Endothelial cell of umbilical vein (primary cell): ENCODE measurements around the gene RPS6KA5. TPM values are rescaled to one million over a fixed set of nuclear protein-coding genes. Genes with fewer than 3 reads are reported as not detected.

Source experiments
- BruUV-seq: library from RNA; stranded (reverse); fragments of 400-500 nt; replicated peaks from 2 replicates; lab custom pipeline; 2021; lab: Mats Ljungman, UMichigan
- CTCF ChIA-PET: fragments of 300-600, 350-600 bp; sonication (Branson Sonifier 250); formaldehyde crosslinking; loops from one replicate; lab custom pipeline; 2021; ENCODE audit warnings: antibody characterized with exemption, inconsistent platforms; lab: Charles Lee
- POLR2A ChIA-PET: fragments of 300-600, 350-600 bp; sonication (Branson Sonifier 250); formaldehyde crosslinking; loops from one replicate; lab custom pipeline; 2021; ENCODE audit warnings: antibody characterized with exemption, inconsistent platforms; lab: Charles Lee
- DNase-seq: peaks from one replicate; pipeline ENCODE4 v3.0.0-alpha.2; 2011; ENCODE audit warnings: low read depth, low spot score
- FAIRE-seq: peaks from 2 replicates; lab custom pipeline; 2011; peaks lifted over from hg19 to GRCh38; lab: Jason Lieb, UNC
- H2AFZ ChIP-seq: 2 replicates; pipeline ENCODE4 v1.6.0; 2012; ENCODE audit warnings: low read depth, low read length, control low read depth, inconsistent platforms
- H3K27ac ChIP-seq: 2 replicates; pipeline ENCODE4 v1.5.1; 2011; ENCODE audit warnings: low read depth, mild to moderate bottlenecking, control low read depth, low read length, moderate library complexity; ENCODE audit not compliant: insufficient read depth
- H3K27me3 ChIP-seq, 2 experiments: 2 replicates each; pipeline versions ENCODE4 v1.6.0 to v1.6.1; 2011; ENCODE audit warnings: low read length in 2 of 2, mixed read lengths in 1 of 2; ENCODE audit not compliant: control insufficient read depth in 2 of 2, insufficient read depth in 2 of 2
- H3K36me3 ChIP-seq, 2 experiments: 2 replicates in 1 of 2; 3 replicates in 1 of 2; pipeline ENCODE4 v1.5.1; 2011; ENCODE audit warnings: low read length in 2 of 2, mild to moderate bottlenecking in 1 of 2, moderate library complexity in 1 of 2; ENCODE audit not compliant: control insufficient read depth in 2 of 2, insufficient read depth in 2 of 2; ENCODE audit errors: extremely low read depth in 1 of 2
- H3K4me1 ChIP-seq: 3 replicates; pipeline ENCODE4 v1.5.1; 2011; ENCODE audit warnings: mild to moderate bottlenecking, low read length; ENCODE audit not compliant: control insufficient read depth, insufficient read depth; ENCODE audit errors: extremely low read depth
- H3K4me2 ChIP-seq: 2 replicates; pipeline ENCODE4 v1.6.1; 2011; ENCODE audit warnings: low read length, control low read depth, mixed read lengths; ENCODE audit not compliant: insufficient read depth
- H3K4me3 ChIP-seq, 3 experiments: fragments of 200-600 bp in 1 of 3; sonication (generic), shearing (Covaris generic) in 1 of 3; replicated peaks in 1 of 3; 2 replicates each; pipeline ENCODE4 v1.5.1; 2011 to 2016; ENCODE audit warnings: control low read depth in 3 of 3, low read length in 3 of 3, mild to moderate bottlenecking in 2 of 3, inconsistent platforms in 1 of 3, low read depth in 1 of 3, moderate library complexity in 1 of 3; ENCODE audit not compliant: insufficient read depth in 1 of 3
- H3K79me2 ChIP-seq: 2 replicates; pipeline ENCODE4 v1.6.0; 2012; ENCODE audit warnings: low read length, inconsistent platforms; ENCODE audit not compliant: control insufficient read depth, insufficient read depth
- H3K9ac ChIP-seq: replicated peaks from 2 replicates; pipeline ENCODE3; 2011; ENCODE audit warnings: low read length, control low read depth; ENCODE audit not compliant: insufficient read depth; ENCODE audit errors: extremely low read depth
- H3K9me1 ChIP-seq: replicated peaks from 3 replicates; pipeline ENCODE4 v1.6.0; 2011; ENCODE audit warnings: mild to moderate bottlenecking, low read length; ENCODE audit not compliant: control insufficient read depth, insufficient read depth; ENCODE audit errors: extremely low read depth
- H3K9me3 ChIP-seq: replicated peaks from 2 replicates; pipeline ENCODE4 v1.5.1; 2012; ENCODE audit warnings: low read length, inconsistent platforms; ENCODE audit not compliant: control insufficient read depth, insufficient read depth
- H4K20me1 ChIP-seq: replicated peaks from 2 replicates; pipeline ENCODE3; 2011; ENCODE audit warnings: mild to moderate bottlenecking, low read length; ENCODE audit not compliant: control insufficient read depth, insufficient read depth; ENCODE audit errors: extremely low read depth
- CTCF ChIP-seq, 2 donors: IDR thresholded peaks; 1 replicate in 1 of 2; 2 replicates in 1 of 2; pipeline ENCODE4 v1.5.1; 2011; ENCODE audit warnings: low read length in 2 of 2, mild to moderate bottlenecking in 2 of 2, moderate library complexity in 2 of 2, control low read depth in 1 of 2, inconsistent platforms in 1 of 2, low read depth in 1 of 2; ENCODE audit not compliant: insufficient read depth in 1 of 2; ENCODE audit errors: extremely low read depth in 1 of 2
- EZH2 ChIP-seq: IDR thresholded peaks from 2 replicates; pipeline ENCODE4 v1.6.1; 2012; ENCODE audit warnings: borderline replicate concordance, low read depth, mild to moderate bottlenecking, moderate library complexity, low read length, inconsistent platforms; ENCODE audit not compliant: severe bottlenecking
- FOS ChIP-seq: IDR thresholded peaks from 2 replicates; pipeline ENCODE4 v1.6.1; 2011; ENCODE audit warnings: mild to moderate bottlenecking, low read length, moderate library complexity, borderline replicate concordance; ENCODE audit not compliant: insufficient read depth
- GATA2 ChIP-seq: IDR thresholded peaks from 2 replicates; pipeline ENCODE4 v1.7.0; 2011; ENCODE audit warnings: low read depth, mild to moderate bottlenecking, moderate library complexity, mixed read lengths, low read length; ENCODE audit not compliant: insufficient read length, insufficient read depth
- JUN ChIP-seq: IDR thresholded peaks from 2 replicates; pipeline ENCODE4 v1.6.1; 2011; ENCODE audit warnings: borderline replicate concordance, low read depth; ENCODE audit not compliant: insufficient read length, insufficient read depth
- MYC ChIP-seq: IDR thresholded peaks from one replicate; pipeline ENCODE4 v1.6.1; 2011; ENCODE audit warnings: mild to moderate bottlenecking, low read depth, low read length
- POLR2A ChIP-seq: IDR thresholded peaks from 2 replicates; pipeline ENCODE4 v1.6.1; 2012; ENCODE audit warnings: low read depth, mild to moderate bottlenecking, control low read depth, low read length
- POLR2AphosphoS5 ChIP-seq: IDR thresholded peaks from 2 replicates; pipeline ENCODE4 v1.6.1; 2012; ENCODE audit warnings: low read depth, mild to moderate bottlenecking, control low read depth, low read length, moderate library complexity; ENCODE audit not compliant: insufficient read depth
- dilution Hi-C: fragments of 300-500 bp; cut with MboI; formaldehyde crosslinking; loops from one replicate; pipeline ENCODE4 v1.15.0; 2019; ENCODE audit warnings: low sequenced_read_pairs; ENCODE audit not compliant: extremely low pct_ligation_motif_present
- intact Hi-C: fragments of 100-400 bp; cut with micrococcal nuclease; formaldehyde crosslinking; loops from one replicate; pipeline ENCODE4 v1.10.0; 2022
- polyA plus RNA-seq, 4 experiments: library from polyadenylated mRNA; depleted of rRNA in 3 of 4; stranded (reverse) in 3 of 4; unstranded in 1 of 4; fragments of >200 nt; gene quantifications; 2 replicates each; pipeline versions ENCODE4 v1.2.1 to v1.2.3, GENCODE V29; 2011 to 2012; ENCODE audit warnings: missing spikeins in 1 of 4
- total RNA-seq: library from RNA; stranded (reverse); gene quantifications from 2 replicates; pipeline ENCODE4 v1.2.3, GENCODE V29; 2021
- TF ChIP-seq, protein P1 (sequence below): IDR thresholded peaks from 2 replicates; pipeline ENCODE4 v1.6.1; 2011; ENCODE audit not compliant: insufficient read depth, insufficient read length

RPS6KA5 gene
- total and polyA plus RNA-seq, 2 donors (not counting 3 experiments of a cell fraction or from before 2014, with no cell fraction given) = 2.9 to 5.4 TPM

- intact Hi-C loops (no loop called here), dilution Hi-C loops (no loop called here)
- TF ChIP-seq FOS = no peak
- TF ChIP-seq MYC = no peak
- TF ChIP-seq, protein P1, sequence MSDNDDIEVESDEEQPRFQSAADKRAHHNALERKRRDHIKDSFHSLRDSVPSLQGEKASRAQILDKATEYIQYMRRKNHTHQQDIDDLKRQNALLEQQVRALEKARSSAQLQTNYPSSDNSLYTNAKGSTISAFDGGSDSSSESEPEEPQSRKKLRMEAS = no peak
- no peak for TF ChIP-seq EZH2
- no peak for TF ChIP-seq POLR2AphosphoS5
- TF ChIP-seq GATA2 = no peak
- no peak for TF ChIP-seq JUN
- no peak for TF ChIP-seq POLR2A
- TF ChIP-seq CTCF (IDR thresholded peaks at IDR 0.05; ENCODE audit: extremely low read depth in 1 of 2, insufficient read depth in 1 of 2, low read depth in 1 of 2, low read length in 2 of 2) = no peak
- H3K9ac ChIP-seq = no peak overlapping the region
- H3K9me1 ChIP-seq = no peaks in the 10 kb centered on the region
- H3K4me3 ChIP-seq = no peak overlapping the region
- H2AFZ ChIP-seq = no peak overlapping the region
- FAIRE-seq (no peak), DNase-seq (no peak)
- no peak overlapping the region for H3K27ac ChIP-seq
- ChIA-PET POLR2A (no interaction called here), CTCF (no interaction called here)
- H3K9me3 ChIP-seq = no peaks in the 10 kb centered on the region
- H4K20me1 ChIP-seq = no peaks in the 10 kb centered on the region
- no peaks in the 10 kb centered on the region for H3K27me3 ChIP-seq
- BruUV-seq = no TSS peak
- no peaks in the 10 kb centered on the region for H3K79me2 ChIP-seq
- no peaks in the 10 kb centered on the region for H3K4me1 ChIP-seq
- peaks cover 0 to 2% of the 10 kb centered on the region in 2 experiments for H3K36me3 ChIP-seq
- H3K4me2 ChIP-seq = no peak overlapping the region
Measured at GRCh38 chr14:90943367-90943766, 117.1 kb downstream of the RPS6KA5 start.
